Tibial artery (tissue), 4 donors: Measurements from ENCODE around the gene NCAPH2.

Experiments used
- DNase-seq, 2 donors: peaks; one replicate each; pipeline ENCODE4 v3.0.0-alpha.2; 2019
- H3K27ac ChIP-seq, 2 donors: fragments of 200-600 bp; sonication (generic) in 1 of 2; 1 replicate in 1 of 2; 2 replicates in 1 of 2; pipeline ENCODE4 v1.5.1; 2018 to 2019; ENCODE audit warnings: mild to moderate bottlenecking in 1 of 2
- H3K27me3 ChIP-seq, 2 donors: fragments of 200-600 bp; sonication (generic) in 1 of 2; one replicate each; pipeline versions ENCODE4 v1.5.1 to v1.6.0; 2016 to 2019
- H3K36me3 ChIP-seq, 3 donors: fragments of 200-600 bp; sonication (generic) in 2 of 3; one replicate each; pipeline ENCODE4 v1.5.1; 2016 to 2019; ENCODE audit warnings: mild to moderate bottlenecking in 2 of 3
- H3K4me1 ChIP-seq, 4 donors: fragments of 200-600 bp; sonication (generic) in 2 of 4; 1 replicate in 3 of 4; 2 replicates in 1 of 4; pipeline ENCODE4 v1.5.1; 2016 to 2019
- H3K4me3 ChIP-seq, 2 donors: fragments of 200-600 bp; sonication (generic) in 1 of 2; 1 replicate in 1 of 2; 2 replicates in 1 of 2; pipeline ENCODE4 v1.5.1; 2018 to 2019; ENCODE audit warnings: mild to moderate bottlenecking in 2 of 2
- H3K9me3 ChIP-seq, 3 donors: fragments of 200-600 bp; sonication (generic) in 1 of 3; one replicate each; pipeline ENCODE4 v1.5.1; 2016 to 2019
- CTCF ChIP-seq, 2 experiments: fragments of 200-600 bp in 1 of 2; fragments of 450-650 bp in 1 of 2; IDR thresholded peaks; one replicate each; pipeline ENCODE4 v1.5.1; 2017 to 2019; ENCODE audit warnings: antibody characterized with exemption in 2 of 2, mild to moderate bottlenecking in 1 of 2, moderate library complexity in 1 of 2
- intact Hi-C: fragments of 100-400 bp; cut with DNase I; formaldehyde crosslinking; loops from one replicate; pipeline ENCODE4 v1.15.0; 2023; ENCODE audit warnings: low total_unique reads

Gene NCAPH2

GRCh38 chr22:50507991-50508884 lies at the start of gene NCAPH2:
TSS of gene NCAPH2 (plus strand) at chr22:50508224. CDS start at chr22:50508338, 114 bp downstream.
- peak in 1 of 2 experiments; percentile 8 for TF ChIP-seq CTCF (IDR thresholded peaks at IDR 0.05)
- H3K4me1 ChIP-seq, result peaks cover 0 to 37% (median 19%) of the 10 kb centered on the region in 4 donors
- DNase-seq, result peak; percentile 92 to 97
- H3K27ac ChIP-seq, result peak within 1 kb of the TSS; percentile 92 to 94
- intact Hi-C loops, result loop anchor here (2.0 to 10.0 kb wide), 2 partner anchors 17 to 263 kb away; partner anchors contain the start of genes SCO2 and TUBGCP6
- peak within 1 kb of the TSS; percentile 88 to 99 for H3K4me3 ChIP-seq
- no peaks in the 10 kb centered on the region for H3K9me3 ChIP-seq
- no peaks in the 10 kb centered on the region for H3K27me3 ChIP-seq
- peaks cover 22 to 35% (median 22%) of the 10 kb centered on the region in 3 donors for H3K36me3 ChIP-seq

GRCh38 chr22:50459016-50459415 lies 49.0 kb upstream of the NCAPH2 start:
- Histone ChIP-seq H3K4me3 (no peak overlapping the region), H3K27ac (no peak overlapping the region), H3K27me3 (no peaks in the 10 kb centered on the region), H3K36me3 (peaks cover 87 to 100% (median 100%) of the 10 kb centered on the region in 3 donors), H3K4me1 (no peaks in the 10 kb centered on the region), H3K9me3 (no peaks in the 10 kb centered on the region)
- TF ChIP-seq CTCF (IDR thresholded peaks at IDR 0.05), result no peak
- intact Hi-C loops, result no loop called here
- no peak for DNase-seq

- intact Hi-C loops, result no loop called here
- H3K4me3 ChIP-seq, result no peak overlapping the region
- H3K27me3 ChIP-seq, result no peaks in the 10 kb centered on the region
- H3K27ac ChIP-seq, result no peak overlapping the region
- H3K36me3 ChIP-seq, result peaks cover 87 to 100% (median 100%) of the 10 kb centered on the region in 3 donors
- H3K4me1 ChIP-seq, result no peaks in the 10 kb centered on the region
- no peak for DNase-seq
- H3K9me3 ChIP-seq, result no peaks in the 10 kb centered on the region
- TF ChIP-seq CTCF (IDR thresholded peaks at IDR 0.05), result no peak
These were observed 48.4 kb upstream of the NCAPH2 start for GRCh38 chr22:50459496-50460140.

GRCh38 chr22:50460938-50461337 lies 47.1 kb upstream of the NCAPH2 start:
- DNase-seq, result no peak
- H3K36me3 ChIP-seq, result peaks cover 87 to 100% (median 100%) of the 10 kb centered on the region in 3 donors
- no peaks in the 10 kb centered on the region for H3K4me1 ChIP-seq
- no peaks in the 10 kb centered on the region for H3K27me3 ChIP-seq
- H3K9me3 ChIP-seq, result no peaks in the 10 kb centered on the region
- TF ChIP-seq CTCF (IDR thresholded peaks at IDR 0.05), result no peak
- H3K27ac ChIP-seq, result no peak overlapping the region
- H3K4me3 ChIP-seq, result no peak overlapping the region
- intact Hi-C loops, result no loop called here

GRCh38 chr22:50461536-50461935 lies 46.5 kb upstream of the NCAPH2 start:
- Histone ChIP-seq H3K36me3 (peaks cover 89 to 100% (median 100%) of the 10 kb centered on the region in 3 donors), H3K4me3 (no peak overlapping the region), H3K9me3 (no peaks in the 10 kb centered on the region), H3K27ac (no peak overlapping the region), H3K27me3 (no peaks in the 10 kb centered on the region), H3K4me1 (no peaks in the 10 kb centered on the region)
- no peak for DNase-seq
- TF ChIP-seq CTCF (IDR thresholded peaks at IDR 0.05), result no peak
- intact Hi-C loops, result no loop called here
